Nephron (organoid): ENCODE results near the gene MYO18B.

Experiments
- H3K27ac Mint-ChIP-seq, 3 experiments: 2 replicates each; pipeline ENCODE4 v1.8.0; 2020; ENCODE audit warnings: mixed read lengths in 3 of 3, mild to moderate bottlenecking in 2 of 3, moderate library complexity in 1 of 3
- H3K27me3 Mint-ChIP-seq: 2 replicates; pipeline ENCODE4 v1.8.0; 2021; ENCODE audit warnings: low read depth, mild to moderate bottlenecking, moderate library complexity, mixed read lengths
- H3K36me3 Mint-ChIP-seq: 2 replicates; pipeline ENCODE4 v1.8.0; 2020; ENCODE audit warnings: low read depth, mixed read lengths
- H3K4me1 Mint-ChIP-seq: 2 replicates; pipeline ENCODE4 v1.8.0; 2020; ENCODE audit warnings: mixed read lengths
- H3K4me3 Mint-ChIP-seq, 3 experiments: 2 replicates each; pipeline ENCODE4 v1.8.0; 2020; ENCODE audit warnings: mild to moderate bottlenecking in 3 of 3, mixed read lengths in 3 of 3, moderate library complexity in 2 of 3
- H3K9me3 Mint-ChIP-seq: 2 replicates; pipeline ENCODE4 v1.8.0; 2020; ENCODE audit warnings: mixed read lengths
- CTCF ChIP-seq, 3 experiments: fragments of 200-600 bp; sonication (generic); IDR thresholded peaks; one replicate each; pipeline ENCODE4 v1.5.0; 2021; ENCODE audit warnings: antibody characterized with exemption in 3 of 3; ENCODE audit not compliant: unreplicated experiment in 3 of 3

MYO18B gene

GRCh38 chr22:25880524-25880923 lies 138.5 kb downstream of the MYO18B start:
- TF ChIP-seq CTCF (IDR thresholded peaks at IDR 0.05; ENCODE audit: unreplicated experiment in 3 of 3) = no peak
- no peak overlapping the region for H3K4me3 Mint-ChIP-seq
- no peaks in the 10 kb centered on the region for H3K9me3 Mint-ChIP-seq
- H3K36me3 Mint-ChIP-seq = no peaks in the 10 kb centered on the region
- peaks cover 27% of the 10 kb centered on the region for H3K27me3 Mint-ChIP-seq
- H3K4me1 Mint-ChIP-seq = no peaks in the 10 kb centered on the region
- no peak overlapping the region for H3K27ac Mint-ChIP-seq

- no peaks in the 10 kb centered on the region for H3K36me3 Mint-ChIP-seq
- no peaks in the 10 kb centered on the region for H3K4me1 Mint-ChIP-seq
- no peaks in the 10 kb centered on the region for H3K9me3 Mint-ChIP-seq
- no peak overlapping the region for H3K4me3 Mint-ChIP-seq
- no peak overlapping the region for H3K27ac Mint-ChIP-seq
- peaks cover 23% of the 10 kb centered on the region for H3K27me3 Mint-ChIP-seq
- no peak for TF ChIP-seq CTCF (IDR thresholded peaks at IDR 0.05; ENCODE audit: unreplicated experiment in 3 of 3)
Observed at GRCh38 chr22:25881210-25881755, 139.3 kb downstream of the MYO18B start.

- H3K4me1 Mint-ChIP-seq = no peaks in the 10 kb centered on the region
- no peaks in the 10 kb centered on the region for H3K9me3 Mint-ChIP-seq
- no peak overlapping the region for H3K27ac Mint-ChIP-seq
- peaks cover 28% of the 10 kb centered on the region for H3K27me3 Mint-ChIP-seq
- H3K4me3 Mint-ChIP-seq = no peak overlapping the region
- no peaks in the 10 kb centered on the region for H3K36me3 Mint-ChIP-seq
- no peak for TF ChIP-seq CTCF (IDR thresholded peaks at IDR 0.05; ENCODE audit: unreplicated experiment in 3 of 3)
Observed at GRCh38 chr22:25882360-25882759, 140.4 kb downstream of the MYO18B start.

GRCh38 chr22:25883482-25884033 lies 141.6 kb downstream of the MYO18B start:
- Mint-ChIP-seq H3K9me3 (no peaks in the 10 kb centered on the region), H3K4me1 (no peaks in the 10 kb centered on the region), H3K4me3 (no peak overlapping the region), H3K27ac (no peak overlapping the region), H3K36me3 (no peaks in the 10 kb centered on the region), H3K27me3 (peaks cover 39% of the 10 kb centered on the region)
- TF ChIP-seq CTCF (IDR thresholded peaks at IDR 0.05; ENCODE audit: unreplicated experiment in 3 of 3) = no peak

GRCh38 chr22:25884121-25884520 lies 142.1 kb downstream of the MYO18B start:
- H3K9me3 Mint-ChIP-seq = no peaks in the 10 kb centered on the region
- no peaks in the 10 kb centered on the region for H3K4me1 Mint-ChIP-seq
- no peaks in the 10 kb centered on the region for H3K36me3 Mint-ChIP-seq

More at GRCh38 chr22:25884121-25884520, 142.1 kb downstream of the MYO18B start:
- no peak overlapping the region for H3K4me3 Mint-ChIP-seq
- no peak overlapping the region for H3K27ac Mint-ChIP-seq
- TF ChIP-seq CTCF (IDR thresholded peaks at IDR 0.05; ENCODE audit: unreplicated experiment in 3 of 3) = no peak
- H3K27me3 Mint-ChIP-seq = peaks cover 44% of the 10 kb centered on the region
